Measurements from ENCODE around the gene KCNJ10. TPM values are rescaled to one million over a fixed set of nuclear protein-coding genes. Genes with fewer than 3 reads are reported as not detected.

Gene KCNJ10
- total and polyA plus RNA-seq, 2 of the 13 experiments (the other 11 are each of a cell fraction or from before 2014, with no cell fraction given) = 4.4 to 10.3 TPM

GRCh38 chr1:160091666-160092223 lies 21.8 kb upstream of the KCNJ10 start:
- ChIA-PET POLR2A (no interaction called here), CTCF (ENCODE audit: low intra/inter-chr PET ratio, low total read pairs) (no interaction called here)
- in situ Hi-C loops (cut with HindIII; ENCODE audit: extremely low pct_ligation_motif_present, low pct_unique_long_range_greater_than_20kb) = no loop called here
- peaks cover 10 to 13% of the 10 kb centered on the region in 2 experiments; a peak in 4 of 5 replicates for H3K36me3 ChIP-seq (replicated peaks in 1 of 2; ENCODE audit: control insufficient read depth in 1 of 2, insufficient read depth in 2 of 2, low read length in 2 of 2)
- peaks cover 5% of the 10 kb centered on the region for H3K79me2 ChIP-seq (ENCODE audit: insufficient read depth, low read length)
- no peak overlapping the region for H3K9ac ChIP-seq (ENCODE audit: insufficient read depth, low read depth, low read length)
- no peak overlapping the region for H3K27ac ChIP-seq (ENCODE audit: extremely low read length, insufficient read depth, low read length)
- no peaks in the 10 kb centered on the region for H3K27me3 ChIP-seq (ENCODE audit: control insufficient read depth in 1 of 2, insufficient read depth in 2 of 2, low read length in 2 of 2)
- peaks cover 33% of the 10 kb centered on the region for H3K4me1 ChIP-seq (ENCODE audit: insufficient read depth, low read length)
- no peak overlapping the region for H3K4me3 ChIP-seq (replicated peaks in 1 of 3; ENCODE audit: insufficient read depth in 1 of 3, low read depth in 2 of 3, low read length in 3 of 3)
- intact Hi-C loops (cut with micrococcal nuclease; ENCODE audit: unreplicated experiment) = no loop called here
- 96% methylated on average over 5 of the region's 5 CpGs for WGBS (ENCODE audit: low lambda C conversion rate)
- H3K9me3 ChIP-seq (ENCODE audit: low read length) = no peaks in the 10 kb centered on the region
- TF ChIP-seq KDM2A (CRISPR knock-in tag; IDR thresholded peaks at IDR 0.05; ENCODE audit: borderline replicate concordance, low read depth) = no peak
- TF ChIP-seq HIVEP1 (CRISPR knock-in tag; IDR thresholded peaks at IDR 0.05) = no peak
- no peak for TF ChIP-seq POLR2AphosphoS2 (IDR thresholded peaks at IDR 0.05; ENCODE audit: low read depth, low read length)
- no peak for TF ChIP-seq TCF7 (IDR thresholded peaks at IDR 0.05; ENCODE audit: low read depth)
- no peak overlapping the region for H3K4me2 ChIP-seq (ENCODE audit: low read depth, low read length)
- H2AFZ ChIP-seq (ENCODE audit: low read length) = no peak overlapping the region
- ATAC-seq (no peak), DNase-seq (ENCODE audit: low spot score) (no peak), FAIRE-seq (no peak)
- H4K20me1 ChIP-seq (ENCODE audit: insufficient read depth, low read length) = no peaks in the 10 kb centered on the region
- BruUV-seq (replicated peaks) = no TSS peak

GRCh38 chr1:160090760-160091159 lies 20.8 kb upstream of the KCNJ10 start:
- no TSS peak for BruUV-seq (replicated peaks)
- H3K9ac ChIP-seq (ENCODE audit: insufficient read depth, low read depth, low read length) = no peak overlapping the region
- H3K4me1 ChIP-seq (ENCODE audit: insufficient read depth, low read length) = peaks cover 23% of the 10 kb centered on the region
- H3K27ac ChIP-seq (ENCODE audit: extremely low read length, insufficient read depth, low read length) = no peak overlapping the region
- H2AFZ ChIP-seq (ENCODE audit: low read length) = no peak overlapping the region
- H3K9me3 ChIP-seq (ENCODE audit: low read length) = no peaks in the 10 kb centered on the region
- FAIRE-seq = no peak
- in situ Hi-C loops (cut with HindIII; ENCODE audit: extremely low pct_ligation_motif_present, low pct_unique_long_range_greater_than_20kb) = no loop called here
- ChIA-PET POLR2A (no interaction called here), CTCF (ENCODE audit: low intra/inter-chr PET ratio, low total read pairs) (no interaction called here)
- 98% methylated on average over 4 of the region's 4 CpGs for WGBS (ENCODE audit: low lambda C conversion rate)
- intact Hi-C loops (cut with micrococcal nuclease; ENCODE audit: unreplicated experiment) = no loop called here
- DNase-seq (ENCODE audit: low spot score) = no peak
- H3K27me3 ChIP-seq (ENCODE audit: control insufficient read depth in 1 of 2, insufficient read depth in 2 of 2, low read length in 2 of 2) = no peaks in the 10 kb centered on the region
- no peaks in the 10 kb centered on the region for H3K79me2 ChIP-seq (ENCODE audit: insufficient read depth, low read length)
- no peak for ATAC-seq
- TF ChIP-seq YY1 (IDR thresholded peaks at IDR 0.05; ENCODE audit: insufficient read depth, insufficient replicate concordance, low read depth, low read length) = no peak
- peaks cover 10 to 13% of the 10 kb centered on the region in 2 experiments; a peak in 4 of 5 replicates for H3K36me3 ChIP-seq (replicated peaks in 1 of 2; ENCODE audit: control insufficient read depth in 1 of 2, insufficient read depth in 2 of 2, low read length in 2 of 2)
- no peaks in the 10 kb centered on the region for H4K20me1 ChIP-seq (ENCODE audit: insufficient read depth, low read length)
- H3K4me3 ChIP-seq (replicated peaks in 1 of 3; ENCODE audit: insufficient read depth in 1 of 3, low read depth in 2 of 3, low read length in 3 of 3) = no peak overlapping the region
- no peak overlapping the region for H3K4me2 ChIP-seq (ENCODE audit: low read depth, low read length)

Data from HepG2 (cell line).